ENCODE results near the gene ICAM2. TPM values are rescaled to one million over a fixed set of nuclear protein-coding genes. Genes with fewer than 3 reads are reported as not detected.
"Not testable (repeated sequence)": the region's sequence is repeated elsewhere in the genome, so short reads cannot be mapped to it uniquely, and the experiment has no call there.

Gene ICAM2
- total RNA-seq, 1 donor from 2014 or later = 85.6 TPM

GRCh38 chr17:64019551-64019961 is 877 bp downstream of the ICAM2 start:
- H3K4me1 Mint-ChIP-seq (ENCODE audit: low read depth) = peaks cover 58% of the 10 kb centered on the region
- peaks cover 31% of the 10 kb centered on the region for H3K36me3 Mint-ChIP-seq (ENCODE audit: low read depth)
- not testable (repeated sequence) for H3K27me3 Mint-ChIP-seq (ENCODE audit: low read depth); H3K9me3 Mint-ChIP-seq; DNase-seq (ENCODE audit: low spot score)
- H3K27ac Mint-ChIP-seq = peak overlapping the region; percentile 99
- intact Hi-C loops (cut with micrococcal nuclease) = loop anchor here (5.0 kb wide), 1 partner anchor 72 kb away; no protein-coding TSS in a partner anchor
- peak overlapping the region; percentile 99 for H3K4me3 Mint-ChIP-seq (ENCODE audit: low read depth)

- H3K36me3 Mint-ChIP-seq (ENCODE audit: low read depth) = peaks cover 20% of the 10 kb centered on the region
- intact Hi-C loops (cut with micrococcal nuclease) = loop anchor here (2.0 to 5.0 kb wide), 2 partner anchors 19 to 70 kb away; partner anchors contain the start of gene PRR29
- H3K27ac Mint-ChIP-seq = peak overlapping the region; percentile 87
- H3K4me3 Mint-ChIP-seq (ENCODE audit: low read depth) = peak overlapping the region; percentile 99
- no peaks in the 10 kb centered on the region for H3K27me3 Mint-ChIP-seq (ENCODE audit: low read depth)
- H3K4me1 Mint-ChIP-seq (ENCODE audit: low read depth) = peaks cover 54% of the 10 kb centered on the region
- no peak for DNase-seq (ENCODE audit: low spot score)
- no peaks in the 10 kb centered on the region for H3K9me3 Mint-ChIP-seq
These were observed 3.0 kb downstream of the ICAM2 start for GRCh38 chr17:64017381-64017980.

- H3K4me1 Mint-ChIP-seq (ENCODE audit: low read depth) = peaks cover 49% of the 10 kb centered on the region
- H3K27me3 Mint-ChIP-seq (ENCODE audit: low read depth) = no peaks in the 10 kb centered on the region
- intact Hi-C loops (cut with micrococcal nuclease) = loop anchor here (1.0 to 5.0 kb wide), 3 partner anchors 8 to 70 kb away; partner anchors contain the start of gene PRR29
- H3K4me3 Mint-ChIP-seq (ENCODE audit: low read depth) = peak overlapping the region; percentile 76
- DNase-seq (ENCODE audit: low spot score) = no peak
- H3K27ac Mint-ChIP-seq = peak overlapping the region; percentile 85
- H3K36me3 Mint-ChIP-seq (ENCODE audit: low read depth) = peaks cover 16% of the 10 kb centered on the region
- no peaks in the 10 kb centered on the region for H3K9me3 Mint-ChIP-seq
These were observed 3.5 kb downstream of the ICAM2 start for GRCh38 chr17:64016974-64017373.

- Mint-ChIP-seq H3K27ac (peak overlapping the region; percentile 85), H3K36me3 (ENCODE audit: low read depth) (peaks cover 23% of the 10 kb centered on the region), H3K9me3 (no peaks in the 10 kb centered on the region), H3K4me3 (ENCODE audit: low read depth) (peak overlapping the region; percentile 76), H3K27me3 (ENCODE audit: low read depth) (no peaks in the 10 kb centered on the region), H3K4me1 (ENCODE audit: low read depth) (peaks cover 49% of the 10 kb centered on the region)
- intact Hi-C loops (cut with micrococcal nuclease) = loop anchor here (1.0 to 5.0 kb wide), 3 partner anchors 9 to 69 kb away; partner anchors contain the start of gene PRR29
- DNase-seq (ENCODE audit: low spot score) = no peak
These were observed 4.1 kb downstream of the ICAM2 start for GRCh38 chr17:64016231-64016784.

GRCh38 chr17:64015447-64015846 is 5.0 kb downstream of the ICAM2 start:
- Mint-ChIP-seq H3K9me3 (no peaks in the 10 kb centered on the region), H3K27me3 (ENCODE audit: low read depth) (no peaks in the 10 kb centered on the region), H3K36me3 (ENCODE audit: low read depth) (peaks cover 31% of the 10 kb centered on the region), H3K4me1 (ENCODE audit: low read depth) (peaks cover 44% of the 10 kb centered on the region), H3K27ac (peak overlapping the region; percentile 79), H3K4me3 (ENCODE audit: low read depth) (peak overlapping the region; percentile 76)
- no peak for DNase-seq (ENCODE audit: low spot score)
- intact Hi-C loops (cut with micrococcal nuclease) = loop anchor here (5.0 kb wide), 1 partner anchor 68 kb away; no protein-coding TSS in a partner anchor

- no peaks in the 10 kb centered on the region for H3K27me3 Mint-ChIP-seq (ENCODE audit: low read depth)
- peaks cover 41% of the 10 kb centered on the region for H3K36me3 Mint-ChIP-seq (ENCODE audit: low read depth)
- intact Hi-C loops (cut with micrococcal nuclease) = no loop called here
- H3K27ac Mint-ChIP-seq = no peak overlapping the region
- no peak for DNase-seq (ENCODE audit: low spot score)
- H3K4me3 Mint-ChIP-seq (ENCODE audit: low read depth) = no peak overlapping the region
- no peaks in the 10 kb centered on the region for H3K9me3 Mint-ChIP-seq
- peaks cover 20% of the 10 kb centered on the region for H3K4me1 Mint-ChIP-seq (ENCODE audit: low read depth)
These were observed 10.6 kb downstream of the ICAM2 start for GRCh38 chr17:64009571-64010402.

DNA sequence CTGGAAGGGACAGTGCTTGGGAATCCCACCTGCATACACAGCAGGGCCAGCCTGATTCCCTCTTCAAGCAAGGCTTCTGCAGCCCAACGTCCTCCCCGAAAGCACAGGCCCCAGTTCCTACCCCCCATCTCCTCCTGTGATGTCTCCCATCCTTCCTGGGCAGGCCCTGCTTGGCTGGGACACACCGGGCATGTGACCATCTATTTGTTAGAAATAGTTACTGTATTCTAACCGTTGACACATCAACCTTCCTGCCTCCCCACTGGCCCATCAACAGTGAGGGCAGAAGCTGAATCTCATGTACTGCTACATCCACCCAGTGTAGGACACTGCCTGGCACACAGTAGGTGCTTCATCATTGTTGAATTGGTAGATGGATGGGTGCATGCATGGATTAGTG is 11.6 kb downstream of the ICAM2 start:
- Mint-ChIP-seq H3K9me3 (no peaks in the 10 kb centered on the region), H3K4me3 (ENCODE audit: low read depth) (no peak overlapping the region), H3K36me3 (ENCODE audit: low read depth) (peaks cover 50% of the 10 kb centered on the region), H3K27me3 (ENCODE audit: low read depth) (no peaks in the 10 kb centered on the region), H3K4me1 (ENCODE audit: low read depth) (peaks cover 14% of the 10 kb centered on the region), H3K27ac (no peak overlapping the region)
- DNase-seq (ENCODE audit: low spot score) = no peak
- intact Hi-C loops (cut with micrococcal nuclease) = no loop called here

- H3K27ac Mint-ChIP-seq = no peak overlapping the region
- H3K9me3 Mint-ChIP-seq = no peaks in the 10 kb centered on the region
- intact Hi-C loops (cut with micrococcal nuclease) = no loop called here
- H3K27me3 Mint-ChIP-seq (ENCODE audit: low read depth) = no peaks in the 10 kb centered on the region
- no peak overlapping the region for H3K4me3 Mint-ChIP-seq (ENCODE audit: low read depth)
- peaks cover 53% of the 10 kb centered on the region for H3K36me3 Mint-ChIP-seq (ENCODE audit: low read depth)
- no peak for DNase-seq (ENCODE audit: low spot score)
- H3K4me1 Mint-ChIP-seq (ENCODE audit: low read depth) = peaks cover 11% of the 10 kb centered on the region
These were observed 12.1 kb downstream of the ICAM2 start for GRCh38 chr17:64008346-64008745.

GRCh38 chr17:64007838-64008282 is 12.6 kb downstream of the ICAM2 start:
- peaks cover 9% of the 10 kb centered on the region for H3K4me1 Mint-ChIP-seq (ENCODE audit: low read depth)
- no peak for DNase-seq (ENCODE audit: low spot score)
- H3K27ac Mint-ChIP-seq = no peak overlapping the region
- no peak overlapping the region for H3K4me3 Mint-ChIP-seq (ENCODE audit: low read depth)
- intact Hi-C loops (cut with micrococcal nuclease) = no loop called here
- H3K36me3 Mint-ChIP-seq (ENCODE audit: low read depth) = peaks cover 56% of the 10 kb centered on the region
- no peaks in the 10 kb centered on the region for H3K27me3 Mint-ChIP-seq (ENCODE audit: low read depth)
- H3K9me3 Mint-ChIP-seq = no peaks in the 10 kb centered on the region

DNA sequence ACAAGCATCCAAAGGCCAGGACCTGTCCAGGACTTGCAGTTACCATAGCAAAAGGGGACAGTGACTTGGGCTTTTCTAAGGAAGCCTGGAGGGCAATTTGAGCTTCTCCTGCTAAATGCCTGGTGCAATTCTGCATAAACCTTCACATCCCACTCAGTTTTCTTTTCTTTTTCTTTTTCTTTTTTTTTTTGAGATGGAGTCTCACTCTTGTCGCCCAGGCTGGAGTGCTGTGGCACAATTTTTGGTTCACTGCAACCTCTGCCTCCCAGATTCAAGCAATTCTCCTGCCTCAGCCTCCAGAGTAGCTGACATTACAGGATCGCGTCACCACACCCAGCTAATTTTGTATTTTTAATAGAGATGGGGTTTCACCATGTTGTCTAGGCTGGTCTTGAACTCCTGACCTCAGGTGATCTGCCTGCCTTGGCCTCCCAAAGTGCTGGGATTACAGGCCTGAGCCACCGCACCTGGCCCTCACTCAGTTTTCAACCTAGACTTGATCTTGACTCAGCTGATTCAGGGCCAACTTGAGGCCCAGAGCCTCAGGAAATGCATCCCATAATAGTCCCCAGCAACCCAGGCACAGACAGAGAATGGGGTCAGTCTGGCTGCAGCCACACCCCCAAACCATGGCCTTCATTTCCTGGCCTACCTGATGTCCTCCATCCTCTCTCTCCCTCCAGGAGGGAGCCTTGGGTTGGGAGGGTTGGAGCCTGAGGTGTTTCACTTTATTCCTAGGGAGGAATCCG is 13.2 kb downstream of the ICAM2 start:
- H3K27me3 Mint-ChIP-seq (ENCODE audit: low read depth); H3K9me3 Mint-ChIP-seq; H3K27ac Mint-ChIP-seq; DNase-seq (ENCODE audit: low spot score); H3K4me3 Mint-ChIP-seq (ENCODE audit: low read depth); H3K4me1 Mint-ChIP-seq (ENCODE audit: low read depth); intact Hi-C loops (cut with micrococcal nuclease): not testable (repeated sequence)
- H3K36me3 Mint-ChIP-seq (ENCODE audit: low read depth) = peaks cover 56% of the 10 kb centered on the region

DNA sequence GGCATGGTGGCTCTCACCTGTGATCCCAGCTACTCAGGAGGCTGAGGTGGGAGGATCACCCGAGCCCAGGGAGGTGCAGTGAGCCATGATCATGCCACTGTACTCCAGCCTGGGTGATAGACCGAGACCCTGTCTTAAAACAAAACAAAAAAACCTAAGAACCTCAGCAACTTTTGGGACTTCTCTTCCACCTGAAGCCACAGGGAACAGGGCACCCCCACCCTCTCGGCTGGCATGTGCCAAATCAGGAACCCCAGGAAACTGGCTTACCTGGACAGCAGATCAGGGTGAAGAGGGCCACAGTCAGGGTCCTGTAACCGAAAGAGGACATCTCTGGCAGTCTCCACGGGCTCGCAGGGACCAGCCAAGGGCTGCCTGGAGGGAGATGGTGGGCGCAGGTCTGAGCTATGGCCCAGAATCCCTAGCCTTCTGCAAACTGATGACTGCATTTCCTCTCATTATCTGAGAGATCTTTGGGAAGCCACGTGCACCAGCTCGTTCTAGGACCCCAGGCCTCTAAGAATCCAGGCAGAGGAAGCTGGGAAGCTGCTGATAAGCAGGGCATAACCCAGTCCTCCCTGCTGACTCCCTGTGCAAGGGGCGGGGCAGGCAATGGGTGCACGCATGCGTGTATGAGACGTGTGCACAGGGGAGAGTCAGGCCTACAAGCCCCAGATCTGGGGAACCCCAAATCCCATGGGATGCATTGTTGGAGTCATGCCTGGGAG is 13.9 kb downstream of the ICAM2 start:
- Mint-ChIP-seq H3K9me3 (no peaks in the 10 kb centered on the region), H3K4me3 (ENCODE audit: low read depth) (no peak overlapping the region), H3K36me3 (ENCODE audit: low read depth) (peaks cover 50% of the 10 kb centered on the region), H3K27ac (no peak overlapping the region), H3K27me3 (ENCODE audit: low read depth) (no peaks in the 10 kb centered on the region), H3K4me1 (ENCODE audit: low read depth) (peaks cover 7% of the 10 kb centered on the region)
- no peak for DNase-seq (ENCODE audit: low spot score)
- intact Hi-C loops (cut with micrococcal nuclease) = no loop called here

DNA sequence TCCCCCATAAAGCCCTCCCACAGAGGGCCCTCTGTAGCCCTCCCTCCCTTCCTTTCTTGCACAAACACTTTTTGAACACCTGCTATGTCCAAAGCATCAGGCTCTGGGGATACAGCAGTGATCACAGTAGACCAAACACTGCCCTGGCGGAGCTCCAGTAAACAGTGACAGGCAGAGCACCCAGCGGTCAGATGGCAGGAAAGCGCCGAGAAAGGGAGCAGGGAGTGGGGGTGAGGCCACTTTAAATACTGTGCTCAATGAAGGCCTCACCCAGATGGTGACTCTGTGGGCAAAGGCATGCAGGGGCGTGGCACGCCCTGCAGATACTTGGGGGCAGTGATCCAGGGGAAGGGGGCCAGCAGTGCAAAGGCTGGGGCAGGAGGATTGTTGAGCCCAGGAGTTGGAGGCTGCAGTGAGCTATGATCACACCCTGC is 14.7 kb downstream of the ICAM2 start:
- no peak overlapping the region for H3K27ac Mint-ChIP-seq
- peaks cover 7% of the 10 kb centered on the region for H3K4me1 Mint-ChIP-seq (ENCODE audit: low read depth)
- H3K9me3 Mint-ChIP-seq = no peaks in the 10 kb centered on the region
- H3K4me3 Mint-ChIP-seq (ENCODE audit: low read depth) = no peak overlapping the region
- no peak for DNase-seq (ENCODE audit: low spot score)
- intact Hi-C loops (cut with micrococcal nuclease) = no loop called here
- H3K36me3 Mint-ChIP-seq (ENCODE audit: low read depth) = peaks cover 42% of the 10 kb centered on the region
- H3K27me3 Mint-ChIP-seq (ENCODE audit: low read depth) = no peaks in the 10 kb centered on the region
